NCI-H187 (cell line): ENCODE results near the gene MUSTN1.

Source experiments
- DNase-seq, 2 experiments: peaks; one replicate each; lab custom pipeline; 2025; lab: John Stamatoyannopoulos, UW

The MUSTN1 gene

DNA sequence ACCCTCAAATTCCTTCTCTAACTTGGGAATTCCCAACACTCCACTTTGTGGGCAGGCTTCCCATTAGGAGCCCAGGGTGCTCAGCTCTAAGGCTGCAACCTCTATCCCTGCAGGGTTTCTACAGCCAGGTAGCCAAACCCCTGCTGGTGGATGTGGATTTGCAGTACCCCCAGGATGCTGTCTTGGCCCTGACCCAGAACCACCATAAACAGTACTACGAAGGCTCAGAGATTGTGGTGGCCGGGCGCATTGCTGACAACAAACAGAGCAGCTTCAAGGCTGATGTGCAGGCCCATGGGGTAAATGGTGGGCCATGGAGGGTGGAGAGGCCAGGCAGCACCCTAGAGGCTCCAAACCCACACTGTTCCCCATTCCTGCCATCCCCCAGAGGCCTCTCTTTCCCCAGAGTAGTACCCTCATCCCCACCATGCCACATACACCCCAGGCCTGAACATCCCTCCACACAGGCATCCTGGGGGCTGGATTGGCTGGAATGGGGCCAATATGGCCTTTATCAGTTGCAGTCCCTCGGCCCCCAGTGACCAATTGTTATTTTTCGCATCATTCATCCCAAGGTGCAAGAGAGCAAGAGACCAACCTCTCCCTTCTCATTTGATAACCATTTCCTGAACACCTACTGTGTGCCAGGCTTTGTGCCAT, 49.8 kb downstream of the MUSTN1 start:
- DNase-seq, result no peak

DNA sequence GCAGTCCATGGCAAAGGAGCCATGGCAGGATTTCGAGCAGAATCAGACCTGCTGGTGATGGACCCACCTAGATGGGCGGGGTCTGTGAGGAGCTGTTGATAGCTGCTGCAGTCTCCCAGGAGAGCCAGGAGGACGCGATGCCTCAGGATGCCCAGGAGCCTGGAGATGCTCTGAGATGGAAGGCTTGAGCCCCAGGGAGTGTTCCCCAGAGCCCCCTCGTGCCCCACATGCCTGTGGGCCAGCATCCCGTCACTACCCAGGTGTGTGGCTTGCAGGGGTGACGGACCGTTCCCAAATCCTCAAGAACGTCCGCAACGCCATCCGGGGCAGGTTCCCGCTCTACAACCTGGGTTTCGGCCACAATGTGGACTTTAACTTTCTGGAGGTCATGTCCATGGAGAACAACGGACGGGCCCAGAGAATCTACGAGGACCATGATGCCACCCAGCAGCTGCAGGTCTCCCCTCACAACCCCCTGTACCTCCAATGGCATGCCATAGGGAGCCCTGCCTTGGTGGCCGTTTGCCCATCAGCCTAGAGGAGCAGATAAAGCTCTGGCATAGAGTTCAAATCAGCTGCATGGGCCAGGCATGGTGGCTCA, 50.7 kb downstream of the MUSTN1 start:
- DNase-seq, result no peak

DNA sequence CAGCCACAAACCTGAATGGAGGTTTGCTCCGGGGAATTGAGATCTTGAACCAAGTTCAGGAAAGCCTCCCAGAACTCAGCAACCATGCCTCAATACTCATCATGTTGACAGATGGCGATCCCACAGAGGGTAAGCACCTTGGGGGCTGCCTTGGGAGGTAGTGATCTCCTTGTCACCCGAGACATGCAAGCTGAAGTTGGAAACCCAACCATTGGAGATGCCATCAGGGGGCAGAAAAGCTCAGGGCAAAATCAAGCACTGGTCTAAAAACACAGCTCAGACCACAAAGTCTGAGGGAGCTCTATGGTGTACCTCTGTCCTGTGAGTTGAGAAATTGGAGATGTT, 51.6 kb downstream of the MUSTN1 start:
- no peak for DNase-seq
